Neural cell (in vitro differentiated cells): ENCODE data around the gene UQCRFS1. TPM values are rescaled to one million over a fixed set of nuclear protein-coding genes. Genes with fewer than 3 reads are reported as not detected.

Experiments
- H2AFZ ChIP-seq: fragments of 200-600, 300-800 bp; sonication (generic), shearing (Covaris generic); 2 replicates; pipeline ENCODE4 v1.6.0; 2014; ENCODE audit warnings: low read depth, mild to moderate bottlenecking, antibody characterized with exemption, low read length, moderate library complexity
- H3F3A ChIP-seq: fragments of 200-600 bp; shearing (Covaris generic); 2 replicates; pipeline ENCODE4 v1.6.1; 2016; ENCODE audit warnings: mild to moderate bottlenecking, moderate library complexity, mixed read lengths, antibody characterized with exemption, low read length; ENCODE audit not compliant: insufficient read depth, poor library complexity, severe bottlenecking
- H3K27ac ChIP-seq: fragments of 200-600, 300-800 bp; sonication (generic), shearing (Covaris generic); 2 replicates; pipeline ENCODE4 v1.5.1; 2014; ENCODE audit warnings: mild to moderate bottlenecking, low read length, moderate library complexity
- H3K27me3 ChIP-seq: fragments of 300-800, 200-600 bp; sonication (generic), shearing (Covaris generic); 2 replicates; pipeline ENCODE4 v1.6.0; 2014; ENCODE audit warnings: mild to moderate bottlenecking, low read depth, low read length, moderate library complexity; ENCODE audit not compliant: insufficient read depth
- H3K36me3 ChIP-seq: fragments of 300-800, 200-600 bp; sonication (generic), shearing (Covaris generic); 2 replicates; pipeline ENCODE4 v1.5.1; 2014; ENCODE audit warnings: mild to moderate bottlenecking, antibody characterized with exemption, low read length, moderate library complexity; ENCODE audit not compliant: insufficient read depth
- H3K4me2 ChIP-seq: fragments of 300-800, 200-600 bp; sonication (generic), shearing (Covaris generic); 2 replicates; pipeline ENCODE4 v1.6.0; 2014; ENCODE audit warnings: mild to moderate bottlenecking, low read length
- H3K4me3 ChIP-seq: fragments of 300-800, 200-600 bp; sonication (generic), shearing (Covaris generic); 2 replicates; pipeline ENCODE4 v1.5.1; 2014; ENCODE audit warnings: mild to moderate bottlenecking, low read length, moderate library complexity
- H3K79me2 ChIP-seq: fragments of 200-600 bp; shearing (Covaris generic); replicated peaks from 2 replicates; pipeline ENCODE4 v1.6.0; 2014; ENCODE audit warnings: mild to moderate bottlenecking, low read length, moderate library complexity; ENCODE audit not compliant: insufficient read depth
- H3K9ac ChIP-seq: fragments of 300-800, 200-600 bp; sonication (generic), shearing (Covaris generic); 2 replicates; pipeline ENCODE4 v1.6.1; 2016; ENCODE audit warnings: mild to moderate bottlenecking, low read length, mixed read lengths
- H3K9me2 ChIP-seq: fragments of 200-600 bp; shearing (Covaris generic); 2 replicates; pipeline ENCODE4 v1.6.1; 2016; ENCODE audit warnings: mild to moderate bottlenecking, low read length, mixed read lengths; ENCODE audit not compliant: insufficient read depth
- H3K9me3 ChIP-seq: fragments of 200-600, 300-800 bp; sonication (generic), shearing (Covaris generic); 2 replicates; pipeline ENCODE4 v1.6.1; 2016; ENCODE audit warnings: mild to moderate bottlenecking, mixed run types, low read length, moderate library complexity, mixed read lengths
- H4K20me1 ChIP-seq: fragments of 200-600 bp; shearing (Covaris generic); 2 replicates; pipeline ENCODE4 v1.6.1; 2016; ENCODE audit warnings: mild to moderate bottlenecking, mixed run types; ENCODE audit not compliant: insufficient read depth
- EP300 ChIP-seq: fragments of 450-650 bp; conservative IDR thresholded peaks from 2 replicates; pipeline ENCODE4 v1.6.1; 2014; ENCODE audit warnings: antibody characterized with exemption, mild to moderate bottlenecking, moderate library complexity; ENCODE audit not compliant: poor library complexity, severe bottlenecking
- EZH2 ChIP-seq: fragments of 200-600, 300-800 bp; shearing (Covaris generic), sonication (generic); IDR thresholded peaks from 2 replicates; pipeline ENCODE4 v1.6.1; 2014; ENCODE audit warnings: antibody characterized with exemption, low read length, borderline replicate concordance, mild to moderate bottlenecking; ENCODE audit not compliant: insufficient read depth, poor library complexity, severe bottlenecking
- MXI1 ChIP-seq: fragments of 450-650 bp; conservative IDR thresholded peaks from 2 replicates; pipeline ENCODE4 v1.6.1; 2014; ENCODE audit warnings: antibody characterized with exemption, mild to moderate bottlenecking; ENCODE audit not compliant: poor library complexity, severe bottlenecking
- POLR2AphosphoS5 ChIP-seq: IDR thresholded peaks from 2 replicates; pipeline ENCODE4 v1.6.1; 2012
- RAD21 ChIP-seq: fragments of 450-650 bp; conservative IDR thresholded peaks from 2 replicates; pipeline ENCODE4 v1.6.1; 2014; ENCODE audit warnings: antibody characterized with exemption, mild to moderate bottlenecking, moderate library complexity
- SMC3 ChIP-seq: fragments of 450-650 bp; conservative IDR thresholded peaks from 2 replicates; pipeline ENCODE4 v1.6.1; 2014; ENCODE audit warnings: antibody characterized with exemption, mild to moderate bottlenecking, moderate library complexity; ENCODE audit not compliant: poor library complexity
- TAF1 ChIP-seq: IDR thresholded peaks from 2 replicates; pipeline ENCODE4 v1.6.1; 2012; ENCODE audit warnings: low read depth
- polyA plus RNA-seq: library from polyadenylated mRNA; depleted of rRNA; stranded (reverse); fragments of >200 nt; gene quantifications from 2 replicates; pipeline ENCODE4 v1.2.3, GENCODE V29; 2014
- TF ChIP-seq, protein P1 (sequence below): IDR thresholded peaks from 2 replicates; pipeline ENCODE4 v1.6.1; 2012; ENCODE audit warnings: borderline replicate concordance
- TF ChIP-seq, protein P2 (sequence below): fragments of 450-650 bp; IDR thresholded peaks from 2 replicates; pipeline ENCODE4 v1.5.1; 2014; ENCODE audit warnings: antibody characterized with exemption, mild to moderate bottlenecking, moderate library complexity; ENCODE audit not compliant: poor library complexity, severe bottlenecking

UQCRFS1 gene
- polyA plus RNA-seq, 1 donor from 2014 or later = 55.2 TPM

DNA sequence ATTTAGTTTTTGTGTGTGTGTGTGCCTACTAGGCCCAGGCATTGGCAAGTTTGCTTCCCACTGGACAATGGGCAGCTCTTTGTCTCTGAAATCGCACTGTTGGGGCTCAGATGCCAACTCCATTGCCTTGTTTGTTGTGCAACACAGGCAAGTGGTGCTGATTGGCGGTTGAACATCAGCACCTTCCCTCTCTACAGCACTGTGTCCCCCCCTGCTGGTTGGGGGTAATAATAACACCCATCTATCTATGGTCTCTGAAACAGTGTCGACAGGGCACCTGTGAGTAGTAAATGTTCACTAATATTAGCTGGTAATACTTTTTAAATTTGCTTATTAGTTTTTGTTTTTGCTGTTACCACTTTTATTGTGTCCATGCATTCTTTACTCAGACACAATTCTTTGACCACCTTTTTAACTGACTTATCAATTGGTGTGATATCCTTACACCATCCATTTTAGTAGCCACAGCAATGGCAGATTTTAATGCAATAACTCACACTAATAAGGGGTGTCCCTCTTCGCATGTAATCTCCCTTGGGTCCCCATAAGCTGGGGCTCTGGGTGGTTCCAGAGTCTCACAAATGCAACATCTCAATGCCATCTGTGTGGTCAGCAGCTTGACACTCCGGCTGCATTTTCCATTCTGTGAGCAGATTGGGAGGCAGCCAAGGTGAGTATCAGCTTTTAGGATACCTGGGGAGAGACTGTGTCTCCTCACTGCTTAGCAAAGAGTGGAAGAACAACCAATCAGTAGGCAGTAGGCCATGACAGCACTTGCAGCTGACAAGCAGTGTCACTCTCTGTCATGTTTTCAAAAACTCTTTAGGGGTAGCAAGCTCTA, 47.7 kb upstream of the UQCRFS1 start:
- Histone ChIP-seq H4K20me1 (no peaks in the 10 kb centered on the region), H3F3A (no peaks in the 10 kb centered on the region), H3K27me3 (no peaks in the 10 kb centered on the region), H3K9me2 (no peaks in the 10 kb centered on the region), H3K4me2 (no peak overlapping the region), H2AFZ (no peak overlapping the region), H3K9ac (no peak overlapping the region), H3K36me3 (no peaks in the 10 kb centered on the region), H3K27ac (no peak overlapping the region), H3K79me2 (no peaks in the 10 kb centered on the region), H3K4me3 (no peak overlapping the region), H3K9me3 (no peaks in the 10 kb centered on the region)
- TF ChIP-seq POLR2AphosphoS5 (no peak), SMC3 (peak; percentile 41), EP300 (no peak), RAD21 (peak; percentile 59), EZH2 (no peak)
- TF ChIP-seq, protein P1, sequence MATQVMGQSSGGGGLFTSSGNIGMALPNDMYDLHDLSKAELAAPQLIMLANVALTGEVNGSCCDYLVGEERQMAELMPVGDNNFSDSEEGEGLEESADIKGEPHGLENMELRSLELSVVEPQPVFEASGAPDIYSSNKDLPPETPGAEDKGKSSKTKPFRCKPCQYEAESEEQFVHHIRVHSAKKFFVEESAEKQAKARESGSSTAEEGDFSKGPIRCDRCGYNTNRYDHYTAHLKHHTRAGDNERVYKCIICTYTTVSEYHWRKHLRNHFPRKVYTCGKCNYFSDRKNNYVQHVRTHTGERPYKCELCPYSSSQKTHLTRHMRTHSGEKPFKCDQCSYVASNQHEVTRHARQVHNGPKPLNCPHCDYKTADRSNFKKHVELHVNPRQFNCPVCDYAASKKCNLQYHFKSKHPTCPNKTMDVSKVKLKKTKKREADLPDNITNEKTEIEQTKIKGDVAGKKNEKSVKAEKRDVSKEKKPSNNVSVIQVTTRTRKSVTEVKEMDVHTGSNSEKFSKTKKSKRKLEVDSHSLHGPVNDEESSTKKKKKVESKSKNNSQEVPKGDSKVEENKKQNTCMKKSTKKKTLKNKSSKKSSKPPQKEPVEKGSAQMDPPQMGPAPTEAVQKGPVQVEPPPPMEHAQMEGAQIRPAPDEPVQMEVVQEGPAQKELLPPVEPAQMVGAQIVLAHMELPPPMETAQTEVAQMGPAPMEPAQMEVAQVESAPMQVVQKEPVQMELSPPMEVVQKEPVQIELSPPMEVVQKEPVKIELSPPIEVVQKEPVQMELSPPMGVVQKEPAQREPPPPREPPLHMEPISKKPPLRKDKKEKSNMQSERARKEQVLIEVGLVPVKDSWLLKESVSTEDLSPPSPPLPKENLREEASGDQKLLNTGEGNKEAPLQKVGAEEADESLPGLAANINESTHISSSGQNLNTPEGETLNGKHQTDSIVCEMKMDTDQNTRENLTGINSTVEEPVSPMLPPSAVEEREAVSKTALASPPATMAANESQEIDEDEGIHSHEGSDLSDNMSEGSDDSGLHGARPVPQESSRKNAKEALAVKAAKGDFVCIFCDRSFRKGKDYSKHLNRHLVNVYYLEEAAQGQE = no peak
- TF ChIP-seq, protein P2, sequence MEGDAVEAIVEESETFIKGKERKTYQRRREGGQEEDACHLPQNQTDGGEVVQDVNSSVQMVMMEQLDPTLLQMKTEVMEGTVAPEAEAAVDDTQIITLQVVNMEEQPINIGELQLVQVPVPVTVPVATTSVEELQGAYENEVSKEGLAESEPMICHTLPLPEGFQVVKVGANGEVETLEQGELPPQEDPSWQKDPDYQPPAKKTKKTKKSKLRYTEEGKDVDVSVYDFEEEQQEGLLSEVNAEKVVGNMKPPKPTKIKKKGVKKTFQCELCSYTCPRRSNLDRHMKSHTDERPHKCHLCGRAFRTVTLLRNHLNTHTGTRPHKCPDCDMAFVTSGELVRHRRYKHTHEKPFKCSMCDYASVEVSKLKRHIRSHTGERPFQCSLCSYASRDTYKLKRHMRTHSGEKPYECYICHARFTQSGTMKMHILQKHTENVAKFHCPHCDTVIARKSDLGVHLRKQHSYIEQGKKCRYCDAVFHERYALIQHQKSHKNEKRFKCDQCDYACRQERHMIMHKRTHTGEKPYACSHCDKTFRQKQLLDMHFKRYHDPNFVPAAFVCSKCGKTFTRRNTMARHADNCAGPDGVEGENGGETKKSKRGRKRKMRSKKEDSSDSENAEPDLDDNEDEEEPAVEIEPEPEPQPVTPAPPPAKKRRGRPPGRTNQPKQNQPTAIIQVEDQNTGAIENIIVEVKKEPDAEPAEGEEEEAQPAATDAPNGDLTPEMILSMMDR = peak; percentile 57

DNA sequence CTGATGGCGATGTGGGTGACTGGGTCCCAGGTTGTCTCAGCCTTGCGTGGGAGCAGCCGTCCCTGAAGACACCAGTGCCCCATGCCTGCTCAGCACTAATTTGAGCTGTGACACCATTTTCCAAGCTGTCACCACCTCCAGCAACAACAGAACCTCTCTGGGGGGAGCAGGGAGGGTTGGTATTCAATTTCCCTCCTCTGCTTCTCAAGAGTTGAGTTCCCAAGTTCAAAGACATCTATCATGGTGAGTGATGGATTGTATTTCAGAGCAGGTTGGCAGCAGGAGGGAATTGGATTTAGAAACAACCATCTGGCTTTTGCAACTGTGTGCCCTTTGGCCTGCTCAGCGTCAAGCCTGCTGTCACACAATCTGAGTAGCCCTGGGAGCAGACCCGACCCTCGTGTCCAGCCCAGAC, 46.9 kb upstream of the UQCRFS1 start:
- no peaks in the 10 kb centered on the region for H3K27me3 ChIP-seq
- H2AFZ ChIP-seq = no peak overlapping the region
- no peak overlapping the region for H3K9ac ChIP-seq
- TF ChIP-seq SMC3 = no peak
- TF ChIP-seq RAD21 = no peak
- TF ChIP-seq TAF1 = no peak
- TF ChIP-seq MXI1 = no peak
- TF ChIP-seq, protein P2 = no peak
- no peak for TF ChIP-seq EP300
- no peak for TF ChIP-seq POLR2AphosphoS5
- TF ChIP-seq EZH2 = no peak
- TF ChIP-seq, protein P1 = no peak
- no peaks in the 10 kb centered on the region for H3K79me2 ChIP-seq
- H3K27ac ChIP-seq = no peak overlapping the region
- no peaks in the 10 kb centered on the region for H3K9me2 ChIP-seq
- no peak overlapping the region for H3K4me3 ChIP-seq
- H3K36me3 ChIP-seq = no peaks in the 10 kb centered on the region
- H4K20me1 ChIP-seq = no peaks in the 10 kb centered on the region
- H3K9me3 ChIP-seq = no peaks in the 10 kb centered on the region
- no peaks in the 10 kb centered on the region for H3F3A ChIP-seq
- H3K4me2 ChIP-seq = no peak overlapping the region
